DND-41 (cell line): ENCODE measurements around the gene CHD9NB.
A peak's percentile ranks its signal among the peaks of the same experiment; 100 is the strongest.

Source experiments
- ATAC-seq: fragments of 200-7000 bp; cut with Tn5 transposase; 3 replicates; pipeline ENCODE4 v1.9.1; 2021; ENCODE audit warnings: low read depth; ENCODE audit not compliant: insufficient read depth
- DNase-seq: peaks from one replicate; pipeline ENCODE4 v3.0.0-alpha.2; 2020
- H2AFZ ChIP-seq: 2 replicates; pipeline ENCODE4 v1.6.0; 2012; ENCODE audit warnings: low read depth, low read length
- H3K27ac ChIP-seq: 2 replicates; pipeline ENCODE4 v1.5.1; 2012; ENCODE audit warnings: low read length, inconsistent platforms
- H3K27me3 ChIP-seq: fragments of 200-600 bp; sonication (generic); 2 replicates; pipeline ENCODE4 v1.6.0; 2012; ENCODE audit warnings: low read length, mild to moderate bottlenecking, inconsistent platforms; ENCODE audit not compliant: insufficient read depth, poor library complexity
- H3K36me3 ChIP-seq: 2 replicates; pipeline ENCODE4 v1.5.1; 2012; ENCODE audit warnings: low read length, inconsistent platforms; ENCODE audit not compliant: insufficient read depth
- H3K4me1 ChIP-seq: 2 replicates; pipeline ENCODE4 v1.5.1; 2012; ENCODE audit warnings: mild to moderate bottlenecking, low read length; ENCODE audit not compliant: insufficient read depth
- H3K4me2 ChIP-seq: 2 replicates; pipeline ENCODE4 v1.6.0; 2012; ENCODE audit warnings: mild to moderate bottlenecking, moderate library complexity, low read length, inconsistent platforms; ENCODE audit not compliant: insufficient read depth
- H3K4me3 ChIP-seq, 2 experiments: fragments of 200-600 bp in 1 of 2; shearing (Covaris generic) in 1 of 2; 2 replicates each; pipeline ENCODE4 v1.5.1; 2012 to 2016; ENCODE audit warnings: inconsistent platforms in 2 of 2, low read length in 2 of 2, mild to moderate bottlenecking in 2 of 2, low read depth in 1 of 2, moderate library complexity in 1 of 2
- H3K79me2 ChIP-seq: 2 replicates; pipeline ENCODE4 v1.6.0; 2012; ENCODE audit warnings: low read length, inconsistent platforms; ENCODE audit not compliant: insufficient read depth
- H3K9ac ChIP-seq: 2 replicates; pipeline ENCODE4 v1.6.0; 2012; ENCODE audit warnings: low read depth, mild to moderate bottlenecking, inconsistent platforms, low read length, moderate library complexity
- H3K9me3 ChIP-seq: 2 replicates; pipeline ENCODE4 v1.5.1; 2012; ENCODE audit warnings: low read length, moderate library complexity, mild to moderate bottlenecking, inconsistent platforms; ENCODE audit not compliant: insufficient read depth, severe bottlenecking
- H4K20me1 ChIP-seq: 2 replicates; pipeline ENCODE4 v1.6.0; 2012; ENCODE audit warnings: low read length; ENCODE audit not compliant: insufficient read depth
- CTCF ChIP-seq: IDR thresholded peaks from 2 replicates; pipeline ENCODE4 v1.5.1; 2012; ENCODE audit warnings: borderline replicate concordance, low read length, moderate library complexity, mild to moderate bottlenecking; ENCODE audit not compliant: poor library complexity, severe bottlenecking; ENCODE audit errors: extremely low read depth
- EZH2 ChIP-seq: IDR thresholded peaks from 3 replicates; pipeline ENCODE4 v1.6.1; 2012; ENCODE audit warnings: borderline replicate concordance, low read depth, mild to moderate bottlenecking, moderate library complexity, low read length, inconsistent platforms; ENCODE audit not compliant: severe bottlenecking

Gene CHD9NB

GRCh38 chr16:53071748-53072301 is 19.1 kb upstream of the CHD9NB start:
- Histone ChIP-seq H3K27me3 (no peaks in the 10 kb centered on the region), H3K79me2 (peaks cover 68% of the 10 kb centered on the region), H4K20me1 (peaks cover 14% of the 10 kb centered on the region; the same call in 1 of the 2 replicates), H2AFZ (no peak overlapping the region), H3K9ac (no peak overlapping the region), H3K36me3 (peaks cover 31% of the 10 kb centered on the region), H3K9me3 (peaks cover 8% of the 10 kb centered on the region), H3K4me1 (peaks cover 4% of the 10 kb centered on the region; the same call in 1 of the 2 replicates), H3K27ac (0 out of 2 replicates have a peak overlapping the region, but pooled peaks have one; percentile 52), H3K4me2 (no peak overlapping the region), H3K4me3 (no peak overlapping the region)
- DNase-seq: peak; percentile 29
- peak; percentile 58; the same call in 2 of the 3 replicates for ATAC-seq
- TF ChIP-seq CTCF (no peak), EZH2 (no peak)

GRCh38 chr16:53069772-53070171 is 17.1 kb upstream of the CHD9NB start:
- TF ChIP-seq CTCF: no peak
- TF ChIP-seq EZH2: no peak
- ATAC-seq: no peak
- H3K9ac ChIP-seq: no peak overlapping the region

GRCh38 chr16:53068423-53068833 is 15.7 kb upstream of the CHD9NB start:
- Histone ChIP-seq H3K4me1 (peaks cover 4% of the 10 kb centered on the region; the same call in 1 of the 2 replicates), H3K27ac (no peak overlapping the region; the same call in 1 of the 2 replicates), H2AFZ (no peak overlapping the region), H3K79me2 (peaks cover 84% of the 10 kb centered on the region), H3K4me3 (no peak overlapping the region), H3K27me3 (no peaks in the 10 kb centered on the region), H3K9ac (no peak overlapping the region), H3K9me3 (peaks cover 7% of the 10 kb centered on the region), H3K36me3 (peaks cover 29% of the 10 kb centered on the region), H4K20me1 (peaks cover 27% of the 10 kb centered on the region; the same call in 1 of the 2 replicates), H3K4me2 (no peak overlapping the region)
- ATAC-seq (peak; percentile 70), DNase-seq (no peak)
- no peak for TF ChIP-seq EZH2
- TF ChIP-seq CTCF: no peak

More at GRCh38 chr16:53069772-53070171, 17.1 kb upstream of the CHD9NB start:
- Histone ChIP-seq H3K4me2 (no peak overlapping the region), H3K27me3 (no peaks in the 10 kb centered on the region), H2AFZ (no peak overlapping the region), H3K36me3 (peaks cover 30% of the 10 kb centered on the region), H3K4me1 (peaks cover 4% of the 10 kb centered on the region; the same call in 1 of the 2 replicates), H4K20me1 (peaks cover 22% of the 10 kb centered on the region; the same call in 1 of the 2 replicates), H3K79me2 (peaks cover 78% of the 10 kb centered on the region), H3K27ac (no peak overlapping the region), H3K4me3 (no peak overlapping the region), H3K9me3 (peaks cover 8% of the 10 kb centered on the region)
- no peak for DNase-seq
